ENCODE measurements around the gene IL16.

The IL16 gene

DNA sequence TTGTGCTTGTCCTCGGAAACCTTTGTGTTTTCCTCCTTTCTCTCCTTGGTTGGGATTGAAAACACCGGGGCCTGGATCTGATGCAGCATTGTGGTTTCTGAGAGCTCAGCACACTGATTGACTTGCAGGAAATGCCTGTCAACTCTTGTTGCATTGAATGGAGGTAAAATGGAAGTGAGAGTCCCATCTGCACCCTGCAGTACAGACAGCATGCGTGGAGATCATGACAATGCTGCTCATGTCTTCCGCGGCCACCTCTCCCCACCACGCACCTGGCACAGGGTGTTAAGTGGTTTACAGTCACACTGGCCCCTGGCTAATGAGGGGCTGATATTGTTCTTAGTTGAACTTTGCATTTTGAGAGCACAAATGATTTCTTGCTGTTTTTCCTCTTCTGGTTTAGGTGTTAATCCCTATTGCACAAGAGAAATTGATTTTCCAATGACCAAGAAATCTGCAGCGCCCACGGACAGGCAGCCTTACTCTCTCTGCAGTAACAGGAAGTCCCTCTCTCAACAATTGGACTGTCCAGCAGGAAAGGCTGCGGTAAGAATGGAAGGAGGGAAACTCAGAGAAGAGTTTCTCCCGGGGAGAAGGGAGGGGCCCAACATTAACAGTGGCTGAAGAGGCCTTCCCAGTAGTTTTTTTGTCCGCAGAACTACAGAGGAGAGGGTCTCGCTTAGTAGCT lies 68.7 kb downstream of the IL16 start:
- TF ChIP-seq, protein P1, sequence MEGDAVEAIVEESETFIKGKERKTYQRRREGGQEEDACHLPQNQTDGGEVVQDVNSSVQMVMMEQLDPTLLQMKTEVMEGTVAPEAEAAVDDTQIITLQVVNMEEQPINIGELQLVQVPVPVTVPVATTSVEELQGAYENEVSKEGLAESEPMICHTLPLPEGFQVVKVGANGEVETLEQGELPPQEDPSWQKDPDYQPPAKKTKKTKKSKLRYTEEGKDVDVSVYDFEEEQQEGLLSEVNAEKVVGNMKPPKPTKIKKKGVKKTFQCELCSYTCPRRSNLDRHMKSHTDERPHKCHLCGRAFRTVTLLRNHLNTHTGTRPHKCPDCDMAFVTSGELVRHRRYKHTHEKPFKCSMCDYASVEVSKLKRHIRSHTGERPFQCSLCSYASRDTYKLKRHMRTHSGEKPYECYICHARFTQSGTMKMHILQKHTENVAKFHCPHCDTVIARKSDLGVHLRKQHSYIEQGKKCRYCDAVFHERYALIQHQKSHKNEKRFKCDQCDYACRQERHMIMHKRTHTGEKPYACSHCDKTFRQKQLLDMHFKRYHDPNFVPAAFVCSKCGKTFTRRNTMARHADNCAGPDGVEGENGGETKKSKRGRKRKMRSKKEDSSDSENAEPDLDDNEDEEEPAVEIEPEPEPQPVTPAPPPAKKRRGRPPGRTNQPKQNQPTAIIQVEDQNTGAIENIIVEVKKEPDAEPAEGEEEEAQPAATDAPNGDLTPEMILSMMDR (IDR thresholded peaks at IDR 0.05; ENCODE audit: insufficient read depth, low read length, missing control alignments), result no peak
- no peak for DNase-seq (ENCODE audit: low read depth, low spot score)
- CTCF ChIA-PET, result interaction anchor here (0.7 to 24.6 kb wide), 94 partner anchors 6 to 842 kb away, joined by 3 to 1118 read pairs (median 8); partner anchors contain the start of genes CEMIP, CFAP161, IL16 and STARD5
- POLR2A ChIA-PET, result interaction anchor here (1.1 to 1.5 kb wide), 2 partner anchors 110 to 159 kb away, joined by 5 to 7 read pairs; no protein-coding TSS in a partner anchor
- peak overlapping the region; percentile 15; the same call in 1 of the 2 replicates for H3K4me3 ChIP-seq (ENCODE audit: low read depth, low read length)

GRCh38 chr15:81265944-81266775 lies 69.5 kb downstream of the IL16 start:
- peak overlapping the region; percentile 23 for H3K4me3 ChIP-seq (ENCODE audit: low read depth, low read length)
- POLR2A ChIA-PET, result interaction anchor here (1.1 to 1.5 kb wide), 2 partner anchors 111 to 160 kb away, joined by 5 to 7 read pairs; no protein-coding TSS in a partner anchor
- CTCF ChIA-PET, result interaction anchor here (0.7 to 24.6 kb wide), 120 partner anchors 7 to 1927 kb away, joined by 3 to 1118 read pairs (median 6); partner anchors contain the start of genes CEMIP, CFAP161, IL16 and STARD5
- DNase-seq (ENCODE audit: low read depth, low spot score), result no peak
- TF ChIP-seq, protein P1 (IDR thresholded peaks at IDR 0.05; ENCODE audit: insufficient read depth, low read length, missing control alignments), result peak; percentile 89

DNA sequence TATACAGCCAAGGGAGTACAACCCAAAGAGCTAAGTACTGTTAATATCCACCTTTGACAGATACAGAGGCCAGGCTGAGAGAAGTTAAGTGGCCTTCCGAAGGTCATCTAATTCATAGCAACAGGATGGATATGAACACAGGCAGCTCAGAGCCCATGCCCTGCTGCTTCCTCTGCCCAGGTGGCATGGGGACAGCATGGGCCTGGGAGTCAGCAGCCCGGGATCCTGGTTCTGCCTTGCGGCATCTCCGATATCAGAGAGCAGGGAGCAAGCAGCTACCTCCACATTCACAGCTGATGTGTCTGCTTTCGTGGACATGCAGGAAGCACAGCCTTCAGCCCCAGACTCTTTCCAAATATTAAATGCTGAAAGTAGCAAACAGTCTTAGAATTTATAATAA lies 71.7 kb downstream of the IL16 start:
- CTCF ChIA-PET, result interaction anchor here (0.6 to 24.6 kb wide), 16 partner anchors 9 to 292 kb away, joined by 3 to 1118 read pairs (median 34); partner anchors contain the start of genes CFAP161 and TLNRD1

DNA sequence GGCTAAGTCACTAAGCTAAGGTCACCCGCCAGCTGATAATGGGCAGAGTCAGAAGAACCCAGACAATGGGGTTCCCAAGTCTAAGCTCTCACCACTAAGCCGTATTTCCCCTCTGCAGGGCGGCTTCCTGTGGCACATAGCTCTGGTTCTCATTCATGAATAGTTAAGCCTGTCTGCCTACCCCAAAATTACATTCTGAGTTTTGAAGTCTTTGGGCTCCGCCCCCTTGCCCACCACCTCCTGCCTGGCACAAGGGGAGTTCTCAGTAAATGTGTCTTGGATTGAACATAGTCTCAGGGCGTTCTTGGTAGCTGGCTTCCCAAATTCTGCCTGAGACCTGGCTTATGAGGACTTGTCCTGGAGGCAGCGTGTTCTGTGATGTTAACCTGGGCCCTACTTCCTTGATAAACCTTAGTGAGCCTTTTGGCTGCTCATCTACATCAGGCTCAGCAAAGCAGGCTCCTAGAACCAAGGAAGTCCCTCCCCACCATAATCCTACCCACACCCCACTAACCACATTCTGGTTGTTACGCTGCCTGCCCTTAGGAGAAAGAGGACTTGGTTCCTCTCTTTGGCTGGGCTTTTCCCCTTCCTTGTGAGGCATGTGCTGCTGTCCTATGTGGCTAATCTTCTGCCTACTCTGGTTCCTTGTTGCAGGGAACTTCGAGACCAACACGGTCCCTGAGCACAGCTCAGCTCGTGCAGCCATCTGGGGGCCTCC lies 72.4 kb downstream of the IL16 start:
- ChIA-PET POLR2A (no interaction called here), CTCF (interaction anchor here (0.6 to 24.6 kb wide), 11 partner anchors 10 to 293 kb away, joined by 3 to 1118 read pairs (median 48); no protein-coding TSS in a partner anchor)
- TF ChIP-seq, protein P1 (IDR thresholded peaks at IDR 0.05; ENCODE audit: insufficient read depth, low read length, missing control alignments), result no peak
- no peak overlapping the region for H3K4me3 ChIP-seq (ENCODE audit: low read depth, low read length)
- DNase-seq (ENCODE audit: low read depth, low spot score), result no peak

More for the DNA sequence above, 71.7 kb downstream of the IL16 start:
- POLR2A ChIA-PET, result no interaction called here
- TF ChIP-seq, protein P1 (IDR thresholded peaks at IDR 0.05; ENCODE audit: insufficient read depth, low read length, missing control alignments), result no peak
- no peak overlapping the region for H3K4me3 ChIP-seq (ENCODE audit: low read depth, low read length)
- DNase-seq (ENCODE audit: low read depth, low spot score), result no peak

- H3K4me3 ChIP-seq (ENCODE audit: low read depth, low read length), result no peak overlapping the region
- no peak for DNase-seq (ENCODE audit: low read depth, low spot score)
- ChIA-PET CTCF (interaction anchor here (0.6 to 24.6 kb wide), 6 partner anchors 108 to 293 kb away, joined by 3 to 1118 read pairs (median 312); no protein-coding TSS in a partner anchor), POLR2A (no interaction called here)
- TF ChIP-seq, protein P1 (IDR thresholded peaks at IDR 0.05; ENCODE audit: insufficient read depth, low read length, missing control alignments), result no peak
Observed at GRCh38 chr15:81270188-81270587, 73.5 kb downstream of the IL16 start.

Measured in AG04449 (cell line).